Measurements from ENCODE around the gene HNF4A. TPM values are rescaled to one million over a fixed set of nuclear protein-coding genes. Genes with fewer than 3 reads are reported as not detected.

The HNF4A gene
- total and polyA plus RNA-seq, 2 of the 13 experiments (the other 11 are each of a cell fraction or from before 2014, with no cell fraction given) = 80.9 to 169 TPM

- TF ChIP-seq PCBP2 (optimal IDR thresholded peaks at IDR 0.05; ENCODE audit: low read depth, low read length, poor library complexity, severe bottlenecking) (no peak), HOXA5 (CRISPR knock-in tag; IDR thresholded peaks at IDR 0.05) (peak; percentile 75; the same call in 1 of the 2 replicates), ZNF44 (CRISPR knock-in tag; IDR thresholded peaks at IDR 0.05) (no peak), MZF1 (CRISPR knock-in tag; IDR thresholded peaks at IDR 0.05; ENCODE audit: borderline replicate concordance) (no peak), CBX5 (CRISPR knock-in tag; IDR thresholded peaks at IDR 0.05; ENCODE audit: borderline replicate concordance) (peak; percentile 93; the same call in 1 of the 2 replicates), KLF12 (CRISPR knock-in tag; IDR thresholded peaks at IDR 0.05; ENCODE audit: borderline replicate concordance) (peak; percentile 11; the same call in 1 of the 2 replicates), ZBTB14 (CRISPR knock-in tag; IDR thresholded peaks at IDR 0.05) (no peak), SALL1 (CRISPR knock-in tag; IDR thresholded peaks at IDR 0.05) (peak; percentile 98), HNRNPH1 (optimal IDR thresholded peaks at IDR 0.05; ENCODE audit: low read depth, low read length) (no peak), ZNF577 (CRISPR knock-in tag; IDR thresholded peaks at IDR 0.05; ENCODE audit: borderline replicate concordance, low read depth) (0 out of 2 replicates have a peak, but pooled peaks have one; percentile 2), HOXA9 (CRISPR knock-in tag; IDR thresholded peaks at IDR 0.05; ENCODE audit: borderline replicate concordance) (no peak), EZH2 (conservative IDR thresholded peaks at IDR 0.05; ENCODE audit: low read depth, low read length) (no peak), CENPBD1 (CRISPR knock-in tag; IDR thresholded peaks at IDR 0.05; ENCODE audit: borderline replicate concordance, low read depth) (peak; percentile 52; the same call in 1 of the 2 replicates), KAT7 (CRISPR knock-in tag; IDR thresholded peaks at IDR 0.05; ENCODE audit: borderline replicate concordance) (no peak; the same call in none of the 2 replicates), MYC (CRISPR knock-in tag; IDR thresholded peaks at IDR 0.05; ENCODE audit: borderline replicate concordance) (peak; percentile 89; the same call in 1 of the 2 replicates), UBTF (CRISPR knock-in tag; IDR thresholded peaks at IDR 0.05) (peak; percentile 86), ZNF878 (CRISPR knock-in tag; IDR thresholded peaks at IDR 0.05) (peak; percentile 96), AGO1 (IDR thresholded peaks at IDR 0.05; ENCODE audit: low read depth, low read length, poor library complexity, severe bottlenecking) (peak; percentile 68), PATZ1 (CRISPR knock-in tag; IDR thresholded peaks at IDR 0.05) (peak; percentile 94), ZNF18 (CRISPR knock-in tag; IDR thresholded peaks at IDR 0.05; ENCODE audit: insufficient replicate concordance) (peak; percentile 6), ZNF816 (CRISPR knock-in tag; IDR thresholded peaks at IDR 0.05; ENCODE audit: borderline replicate concordance) (peak; percentile 91)
Observed at GRCh38 chr20:44411020-44411756, 55.7 kb downstream of the HNF4A start (continued).
